ACC112 (cell line): Measurements from ENCODE around the gene ALKBH2.
A peak's percentile ranks its signal among the peaks of the same experiment; 100 is the strongest.
"Not testable (repeated sequence)": the region's sequence is repeated elsewhere in the genome, so short reads cannot be mapped to it uniquely, and the experiment has no call there.

Experiments
- H2AFZ ChIP-seq: fragments of 200-600 bp; sonication (generic); one replicate; pipeline ENCODE4 v1.6.0; 2017; ENCODE audit warnings: antibody characterized with exemption, low read length; ENCODE audit not compliant: unreplicated experiment
- H3K27ac ChIP-seq: fragments of 200-600 bp; sonication (generic); 2 replicates; pipeline ENCODE4 v1.5.1; 2014; ENCODE audit warnings: low read depth, mild to moderate bottlenecking, antibody characterized with exemption, low read length, moderate library complexity
- H3K27me3 ChIP-seq: fragments of 200-600 bp; sonication (generic); 2 replicates; pipeline ENCODE4 v1.6.1; 2014; ENCODE audit warnings: mild to moderate bottlenecking, antibody characterized with exemption, low read length, moderate library complexity, mixed read lengths; ENCODE audit not compliant: insufficient read depth
- H3K36me3 ChIP-seq: fragments of 200-600 bp; sonication (generic); 2 replicates; pipeline ENCODE4 v1.6.1; 2016; ENCODE audit warnings: mild to moderate bottlenecking, antibody characterized with exemption, low read length, moderate library complexity, mixed read lengths; ENCODE audit not compliant: insufficient read depth
- H3K4me1 ChIP-seq: fragments of 200-600 bp; sonication (generic); one replicate; pipeline ENCODE4 v1.6.1; 2016; ENCODE audit warnings: low read length, mixed read lengths; ENCODE audit not compliant: insufficient read depth, unreplicated experiment, control insufficient read depth
- H3K4me3 ChIP-seq: fragments of 200-600 bp; sonication (generic); 2 replicates; pipeline ENCODE4 v1.5.1; 2014; ENCODE audit warnings: mild to moderate bottlenecking, low read depth, low read length
- H3K79me2 ChIP-seq: fragments of 200-600 bp; sonication (generic); one replicate; pipeline ENCODE4 v1.6.0; 2016; ENCODE audit warnings: low read length; ENCODE audit not compliant: control insufficient read depth, unreplicated experiment, insufficient read depth

The ALKBH2 gene

GRCh38 chr12:109069307-109070271 lies 23.7 kb downstream of the ALKBH2 start:
- Histone ChIP-seq H2AFZ (no peak overlapping the region), H3K36me3 (peaks cover 7% of the 10 kb centered on the region), H3K27me3 (no peaks in the 10 kb centered on the region), H3K4me3 (no peak overlapping the region), H3K79me2 (no peaks in the 10 kb centered on the region), H3K27ac (no peak overlapping the region), H3K4me1 (no peaks in the 10 kb centered on the region)

- H3K36me3 ChIP-seq, result peaks cover 7% of the 10 kb centered on the region
- H2AFZ ChIP-seq, result no peak overlapping the region
- H3K79me2 ChIP-seq, result no peaks in the 10 kb centered on the region
- no peak overlapping the region for H3K27ac ChIP-seq
- H3K4me1 ChIP-seq, result no peaks in the 10 kb centered on the region
- no peaks in the 10 kb centered on the region for H3K27me3 ChIP-seq
- no peak overlapping the region for H3K4me3 ChIP-seq
Measured at GRCh38 chr12:109065853-109066193, 27.4 kb downstream of the ALKBH2 start.

- H3K79me2 ChIP-seq, result no peaks in the 10 kb centered on the region
- no peak overlapping the region for H3K27ac ChIP-seq
- no peak overlapping the region for H3K4me3 ChIP-seq
- no peaks in the 10 kb centered on the region for H3K4me1 ChIP-seq
- H2AFZ ChIP-seq, result no peak overlapping the region
- H3K36me3 ChIP-seq, result peaks cover 7% of the 10 kb centered on the region
- no peaks in the 10 kb centered on the region for H3K27me3 ChIP-seq
Measured at GRCh38 chr12:109065154-109065852, 28.0 kb downstream of the ALKBH2 start.

- H3K4me3 ChIP-seq, result no peak overlapping the region
- H3K27me3 ChIP-seq, result no peaks in the 10 kb centered on the region
- peaks cover 7% of the 10 kb centered on the region for H3K36me3 ChIP-seq
- H3K79me2 ChIP-seq, result no peaks in the 10 kb centered on the region
- no peak overlapping the region for H3K27ac ChIP-seq
- H2AFZ ChIP-seq, result no peak overlapping the region
- H3K4me1 ChIP-seq, result no peaks in the 10 kb centered on the region
Measured at GRCh38 chr12:109064143-109064542, 29.1 kb downstream of the ALKBH2 start.

- no peak overlapping the region for H2AFZ ChIP-seq
- H3K27ac ChIP-seq, result no peak overlapping the region
- H3K79me2 ChIP-seq, result peaks cover 4% of the 10 kb centered on the region
- no peaks in the 10 kb centered on the region for H3K27me3 ChIP-seq
- peaks cover 11% of the 10 kb centered on the region for H3K36me3 ChIP-seq
- H3K4me3 ChIP-seq, result no peak overlapping the region
- H3K4me1 ChIP-seq, result peaks cover 3% of the 10 kb centered on the region
Measured at GRCh38 chr12:109058773-109059172, 34.5 kb downstream of the ALKBH2 start.

- peaks cover 15% of the 10 kb centered on the region for H3K79me2 ChIP-seq
- H3K36me3 ChIP-seq, result 0 out of 2 replicates have a peak, but pooled peaks cover 4% of the 10 kb centered on the region
- peaks cover 8% of the 10 kb centered on the region for H3K4me1 ChIP-seq
Measured at GRCh38 chr12:109057376-109057775, 35.9 kb downstream of the ALKBH2 start.

GRCh38 chr12:109056891-109057290 lies 36.4 kb downstream of the ALKBH2 start:
- H2AFZ ChIP-seq, result no peak overlapping the region
- no peaks in the 10 kb centered on the region for H3K27me3 ChIP-seq
- 0 out of 2 replicates have a peak, but pooled peaks cover 4% of the 10 kb centered on the region for H3K36me3 ChIP-seq
- peaks cover 15% of the 10 kb centered on the region for H3K79me2 ChIP-seq
- no peak overlapping the region for H3K27ac ChIP-seq
- H3K4me3 ChIP-seq, result no peak overlapping the region
- peaks cover 8% of the 10 kb centered on the region for H3K4me1 ChIP-seq

More at GRCh38 chr12:109057376-109057775, 35.9 kb downstream of the ALKBH2 start:
- H3K27ac ChIP-seq, result no peak overlapping the region
- H3K4me3 ChIP-seq, result no peak overlapping the region
- H3K27me3 ChIP-seq, result no peaks in the 10 kb centered on the region
- H2AFZ ChIP-seq, result no peak overlapping the region

- peaks cover 8% of the 10 kb centered on the region for H3K4me1 ChIP-seq
- no peak overlapping the region for H3K4me3 ChIP-seq
- H3K27ac ChIP-seq, result no peak overlapping the region
- peaks cover 15% of the 10 kb centered on the region for H3K79me2 ChIP-seq
- 0 out of 2 replicates have a peak, but pooled peaks cover 4% of the 10 kb centered on the region for H3K36me3 ChIP-seq
- no peaks in the 10 kb centered on the region for H3K27me3 ChIP-seq
- no peak overlapping the region for H2AFZ ChIP-seq
Measured at GRCh38 chr12:109054520-109054919, 38.8 kb downstream of the ALKBH2 start.

GRCh38 chr12:109054124-109054513 lies 39.2 kb downstream of the ALKBH2 start:
- Histone ChIP-seq H2AFZ (peak overlapping the region; percentile 100), H3K4me3 (peak overlapping the region; percentile 99), H3K79me2 (peaks cover 15% of the 10 kb centered on the region), H3K27ac (peak overlapping the region; percentile 21; the same call in 1 of the 2 replicates)
- not testable (repeated sequence) for H3K36me3 ChIP-seq, H3K27me3 ChIP-seq, H3K4me1 ChIP-seq

- peak overlapping the region; percentile 99 for H3K4me3 ChIP-seq
- peak overlapping the region; percentile 21 for H3K27ac ChIP-seq
- 0 out of 2 replicates have a peak, but pooled peaks cover 4% of the 10 kb centered on the region for H3K36me3 ChIP-seq
- peaks cover 8% of the 10 kb centered on the region for H3K4me1 ChIP-seq
- peak overlapping the region; percentile 100 for H2AFZ ChIP-seq
- peaks cover 15% of the 10 kb centered on the region for H3K79me2 ChIP-seq
- H3K27me3 ChIP-seq, result no peaks in the 10 kb centered on the region
Measured at GRCh38 chr12:109053382-109054123, 39.7 kb downstream of the ALKBH2 start.
